NT2/D1 (cell line): ENCODE measurements around the gene HECTD1.
"Not testable (repeated sequence)": the region's sequence is repeated elsewhere in the genome, so short reads cannot be mapped to it uniquely, and the experiment has no call there.

ENCODE experiments used
- DNase-seq: peaks from one replicate; pipeline ENCODE4 v3.0.0-alpha.2; 2011; ENCODE audit warnings: low read depth, low spot score
- H3K27me3 ChIP-seq: 2 replicates; pipeline ENCODE4 v1.6.0; 2011; ENCODE audit warnings: mild to moderate bottlenecking; ENCODE audit not compliant: insufficient read length, insufficient read depth
- H3K36me3 ChIP-seq: 2 replicates; pipeline ENCODE4 v1.6.1; 2011; ENCODE audit warnings: mild to moderate bottlenecking, low read length, mixed read lengths; ENCODE audit not compliant: insufficient read depth, insufficient read length
- H3K4me1 ChIP-seq: 2 replicates; pipeline ENCODE4 v1.5.1; 2011; ENCODE audit not compliant: insufficient read depth, insufficient read length
- H3K4me3 ChIP-seq: 2 replicates; pipeline ENCODE4 v1.5.1; 2011; ENCODE audit warnings: low read depth; ENCODE audit not compliant: insufficient read length
- H3K9ac ChIP-seq: 2 replicates; pipeline ENCODE4 v1.6.0; 2011; ENCODE audit warnings: low read depth; ENCODE audit not compliant: insufficient read length
- H3K9me3 ChIP-seq: 2 replicates; pipeline ENCODE4 v1.5.1; 2011; ENCODE audit warnings: mild to moderate bottlenecking, low read length; ENCODE audit not compliant: insufficient read depth
- SUZ12 ChIP-seq: IDR thresholded peaks from 2 replicates; pipeline ENCODE4 v1.6.1; 2011; ENCODE audit not compliant: insufficient read length, insufficient read depth; ENCODE audit errors: extremely low read depth
- YY1 ChIP-seq: IDR thresholded peaks from 2 replicates; pipeline ENCODE4 v1.6.1; 2011; ENCODE audit not compliant: insufficient read length, insufficient read depth
- ZNF274 ChIP-seq: IDR thresholded peaks from 2 replicates; pipeline ENCODE4 v1.6.1; 2011; ENCODE audit warnings: mild to moderate bottlenecking, low read depth, low read length

Gene HECTD1

DNA sequence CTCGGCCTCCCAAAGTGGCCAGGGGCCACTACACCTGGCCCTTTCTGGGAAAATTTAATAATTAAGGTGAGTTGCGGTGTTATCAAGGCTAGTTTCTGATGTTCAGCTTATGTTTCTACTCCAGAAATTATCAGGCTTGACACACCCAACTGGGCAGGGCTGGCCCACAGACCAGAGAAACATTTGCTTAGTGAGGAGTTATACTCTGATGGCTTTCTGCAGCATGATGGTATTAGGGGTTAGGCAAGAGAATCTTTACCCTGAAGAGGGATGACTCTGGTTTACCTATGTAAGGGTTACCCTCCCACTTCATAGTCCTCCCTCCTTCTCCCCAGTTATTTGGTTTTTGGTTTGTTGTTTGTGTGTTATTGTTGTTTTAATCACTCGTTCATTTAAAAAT lies 24.5 kb upstream of the HECTD1 start:
- Histone ChIP-seq H3K9ac (no peak overlapping the region), H3K36me3 (no peaks in the 10 kb centered on the region), H3K4me1 (no peaks in the 10 kb centered on the region), H3K4me3 (no peak overlapping the region), H3K27me3 (no peaks in the 10 kb centered on the region), H3K9me3 (no peaks in the 10 kb centered on the region)
- no peak for DNase-seq
- no peak for TF ChIP-seq YY1

DNA sequence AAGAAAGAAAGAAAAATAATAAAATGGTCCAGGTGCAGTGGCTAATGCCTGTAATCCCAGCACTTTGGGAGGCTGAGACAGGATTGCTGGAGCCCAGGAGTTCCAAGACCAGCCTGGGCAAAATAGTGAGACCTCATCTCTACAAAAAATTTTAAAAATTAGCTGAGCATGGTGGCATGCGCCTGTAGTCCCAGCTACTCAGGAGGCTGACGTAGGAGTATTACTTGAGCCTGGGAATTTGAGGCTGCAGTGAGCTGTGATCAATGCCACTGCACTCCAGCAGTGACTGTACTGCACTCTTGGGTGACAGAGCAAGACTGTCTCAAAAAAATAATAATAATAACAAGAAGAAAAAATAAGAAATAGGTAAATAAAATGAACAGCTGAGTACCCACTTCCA lies 23.7 kb upstream of the HECTD1 start:
- not testable (repeated sequence) for H3K4me3 ChIP-seq, H3K27me3 ChIP-seq, H3K4me1 ChIP-seq, H3K36me3 ChIP-seq, H3K9me3 ChIP-seq, DNase-seq, H3K9ac ChIP-seq

DNA sequence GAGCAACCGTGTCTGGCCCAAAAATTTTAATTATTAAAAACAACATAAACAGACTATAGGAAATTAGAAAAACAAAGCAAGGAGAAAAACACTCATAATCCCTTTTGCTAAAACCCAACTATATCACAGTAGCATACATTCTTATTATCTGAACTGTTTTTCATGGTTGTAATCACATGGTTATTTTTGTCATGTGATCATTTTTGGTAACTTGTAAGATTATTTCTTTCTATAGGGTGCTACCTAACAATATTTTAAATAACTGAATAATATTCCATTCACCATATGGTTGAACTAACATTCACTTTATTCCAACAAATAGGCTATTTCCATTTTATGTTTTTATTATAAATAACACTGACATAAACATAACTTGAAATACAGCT lies 23.0 kb upstream of the HECTD1 start:
- Histone ChIP-seq H3K27me3 (no peaks in the 10 kb centered on the region), H3K9ac (no peak overlapping the region), H3K4me1 (no peaks in the 10 kb centered on the region), H3K9me3 (no peaks in the 10 kb centered on the region), H3K4me3 (no peak overlapping the region), H3K36me3 (no peaks in the 10 kb centered on the region)
- no peak for DNase-seq
- TF ChIP-seq YY1 (no peak), SUZ12 (no peak)

DNA sequence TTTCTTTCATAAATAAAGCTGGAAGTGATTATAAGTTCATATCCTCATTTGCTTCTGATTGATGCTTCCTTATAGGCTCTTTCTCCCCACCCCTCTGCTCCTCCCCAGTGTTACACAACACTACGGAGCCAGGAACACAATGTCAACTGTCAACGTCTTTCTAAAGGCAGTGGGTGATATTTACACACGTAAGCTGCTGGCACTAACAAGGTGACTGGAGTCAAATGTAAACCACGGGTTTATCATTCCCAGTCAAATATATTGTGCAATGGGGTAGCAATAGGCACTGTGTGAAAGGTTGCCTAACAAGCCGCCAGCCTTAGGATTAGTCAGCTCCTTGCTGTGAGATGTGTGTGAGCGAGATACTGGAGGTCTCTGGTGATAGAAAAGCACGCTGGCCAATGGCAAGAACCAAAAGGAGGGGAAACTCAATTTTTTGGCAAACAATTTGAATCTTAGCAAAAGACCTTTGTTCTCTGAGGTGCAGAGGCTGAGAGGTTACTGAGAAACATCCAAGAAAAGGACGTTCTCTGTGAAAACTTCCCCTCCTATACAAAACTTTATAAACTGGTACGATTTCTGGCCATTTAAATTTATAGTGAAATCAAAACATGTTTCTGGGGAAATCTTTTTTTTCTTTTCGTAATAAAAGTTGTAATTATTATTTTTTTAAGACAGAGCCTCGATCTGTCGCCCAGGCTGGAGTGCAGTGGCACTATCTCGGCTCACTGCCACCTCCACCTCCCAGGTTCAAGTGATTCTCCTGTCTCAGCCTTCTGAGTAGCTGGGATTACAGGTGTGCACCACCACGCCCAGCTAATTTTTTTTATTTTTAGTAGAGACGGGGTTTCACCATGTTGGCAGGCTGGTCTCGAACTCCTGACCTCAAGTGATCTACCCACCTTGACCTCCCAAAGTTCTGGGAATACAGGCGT lies 22.3 kb upstream of the HECTD1 start:
- Histone ChIP-seq H3K4me1 (no peaks in the 10 kb centered on the region), H3K9me3 (no peaks in the 10 kb centered on the region), H3K9ac (no peak overlapping the region), H3K36me3 (no peaks in the 10 kb centered on the region), H3K4me3 (no peak overlapping the region), H3K27me3 (no peaks in the 10 kb centered on the region)
- no peak for DNase-seq
- TF ChIP-seq ZNF274 (no peak), SUZ12 (no peak), YY1 (no peak)

DNA sequence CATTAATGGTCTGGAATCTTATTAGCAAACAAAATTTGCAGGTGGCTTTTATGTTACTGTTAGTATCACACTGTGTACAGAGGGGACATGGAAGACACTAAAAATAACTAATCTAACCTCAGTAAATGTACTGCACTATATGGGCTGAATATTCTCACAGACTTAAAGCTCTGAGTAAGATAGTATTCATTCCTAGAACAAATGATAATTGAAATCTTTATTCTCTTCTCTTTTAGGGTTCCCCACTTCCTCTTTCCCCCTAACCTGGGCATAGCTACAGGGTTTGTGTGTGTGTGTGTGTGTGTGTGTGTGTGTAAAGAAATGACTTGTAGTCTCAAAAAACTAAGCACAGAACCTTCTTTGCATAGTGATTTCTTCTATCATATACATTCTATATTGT lies 21.4 kb upstream of the HECTD1 start:
- Histone ChIP-seq H3K4me3 (no peak overlapping the region), H3K27me3 (no peaks in the 10 kb centered on the region), H3K36me3 (no peaks in the 10 kb centered on the region), H3K9ac (no peak overlapping the region), H3K9me3 (no peaks in the 10 kb centered on the region), H3K4me1 (no peaks in the 10 kb centered on the region)
- no peak for TF ChIP-seq YY1
- no peak for TF ChIP-seq SUZ12
- no peak for TF ChIP-seq ZNF274
- DNase-seq, result no peak

DNA sequence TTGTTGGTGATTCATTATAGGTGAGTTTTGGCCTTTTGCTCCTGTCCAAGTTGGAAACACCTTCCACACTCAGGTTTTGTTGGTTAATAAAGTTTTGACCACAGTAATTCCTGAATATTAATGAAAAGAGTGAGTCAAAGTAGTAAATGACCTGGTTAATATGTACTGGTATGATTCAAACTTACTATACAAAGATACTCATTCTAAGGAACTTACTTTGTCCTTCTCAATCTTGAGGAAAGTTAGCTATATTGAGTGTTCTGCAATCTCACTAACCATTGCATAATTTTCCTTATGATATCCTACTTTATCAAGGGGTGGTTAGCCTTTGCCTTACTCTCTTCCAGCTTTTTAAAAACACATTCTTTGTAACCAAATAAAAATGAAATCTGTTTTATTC lies 20.9 kb upstream of the HECTD1 start:
- DNase-seq, result no peak
- no peak for TF ChIP-seq YY1
- TF ChIP-seq ZNF274, result no peak
- no peak for TF ChIP-seq SUZ12
- no peaks in the 10 kb centered on the region for H3K9me3 ChIP-seq
- no peaks in the 10 kb centered on the region for H3K27me3 ChIP-seq
- no peaks in the 10 kb centered on the region for H3K36me3 ChIP-seq
- H3K4me3 ChIP-seq, result no peak overlapping the region
- H3K9ac ChIP-seq, result no peak overlapping the region
- no peaks in the 10 kb centered on the region for H3K4me1 ChIP-seq

DNA sequence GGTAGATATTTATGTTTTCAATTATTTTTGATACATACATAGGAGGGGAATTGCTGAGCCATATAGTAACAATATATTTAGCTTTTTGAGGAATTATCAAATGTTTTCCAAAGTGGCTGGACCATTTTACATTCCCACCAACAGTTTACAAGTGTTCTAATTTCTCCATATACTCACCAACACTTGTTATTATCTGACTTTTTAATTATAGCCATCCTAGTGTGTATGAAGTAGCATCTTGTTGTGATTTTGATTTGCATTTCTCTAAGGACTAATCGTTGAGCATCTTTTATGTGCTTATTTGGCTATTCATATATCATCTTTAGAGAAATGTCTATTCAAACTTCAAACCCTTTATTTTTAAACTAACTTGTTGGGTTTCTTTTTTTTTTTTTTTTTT lies 17.2 kb upstream of the HECTD1 start:
- TF ChIP-seq SUZ12 (no peak), ZNF274 (no peak), YY1 (no peak)
- no peak overlapping the region for H3K9ac ChIP-seq
- no peaks in the 10 kb centered on the region for H3K9me3 ChIP-seq
- no peaks in the 10 kb centered on the region for H3K36me3 ChIP-seq
- no peak overlapping the region for H3K4me3 ChIP-seq
- DNase-seq, result no peak
- no peaks in the 10 kb centered on the region for H3K27me3 ChIP-seq
- no peaks in the 10 kb centered on the region for H3K4me1 ChIP-seq

DNA sequence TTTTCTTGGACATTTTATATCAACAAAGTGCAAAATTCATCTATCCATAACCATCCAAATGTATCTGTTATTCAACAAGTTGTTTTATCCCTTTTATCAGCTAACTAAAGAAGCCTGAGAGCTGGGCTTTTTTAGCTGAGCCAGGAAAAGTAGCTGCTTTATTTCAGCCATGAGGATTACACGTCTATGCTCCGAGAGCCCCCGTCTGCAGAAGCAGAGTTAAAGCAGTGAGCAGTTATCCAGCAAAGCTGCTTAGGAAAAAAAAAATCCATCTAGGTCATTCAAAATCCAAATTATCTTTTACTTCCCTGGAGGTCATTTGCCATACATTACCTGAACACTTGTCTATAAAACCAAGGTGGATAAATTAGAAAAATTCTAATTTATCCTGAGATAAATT lies 15.7 kb upstream of the HECTD1 start:
- no peaks in the 10 kb centered on the region for H3K9me3 ChIP-seq

More for the DNA sequence above, 15.7 kb upstream of the HECTD1 start:
- no peak for TF ChIP-seq ZNF274
- no peak for TF ChIP-seq YY1
- no peak for TF ChIP-seq SUZ12
- no peaks in the 10 kb centered on the region for H3K4me1 ChIP-seq
- DNase-seq, result no peak
- H3K27me3 ChIP-seq, result no peaks in the 10 kb centered on the region
- no peak overlapping the region for H3K9ac ChIP-seq
- no peak overlapping the region for H3K4me3 ChIP-seq
- H3K36me3 ChIP-seq, result no peaks in the 10 kb centered on the region
